Stimulated activated CD4-positive, alpha-beta T cell treated with anti-CD3 and anti-CD28 coated beads, Interleukin-15, amount 100 ng/mL, for 24 hours (primary cell): ENCODE measurements around the gene AKR1E2.
A peak's percentile ranks its signal among the peaks of the same experiment; 100 is the strongest.

ENCODE experiments used
- DNase-seq: peaks from one replicate; pipeline ENCODE4 v3.0.0-alpha.2; 2020

The AKR1E2 gene

GRCh38 chr10:4847561-4848355 lies 21.8 kb downstream of the AKR1E2 start:
- no peak for DNase-seq

GRCh38 chr10:4848356-4849041 lies 22.5 kb downstream of the AKR1E2 start:
- no peak for DNase-seq

GRCh38 chr10:4849042-4849402 lies 23.0 kb downstream of the AKR1E2 start:
- no peak for DNase-seq

- peak; percentile 92 for DNase-seq
These were observed 23.7 kb downstream of the AKR1E2 start for GRCh38 chr10:4849555-4850242.

- DNase-seq = no peak
These were observed 24.4 kb downstream of the AKR1E2 start for GRCh38 chr10:4850397-4850796.

- no peak for DNase-seq
These were observed 25.2 kb downstream of the AKR1E2 start for GRCh38 chr10:4851176-4851575.

GRCh38 chr10:4851846-4852245 lies 25.8 kb downstream of the AKR1E2 start:
- no peak for DNase-seq

GRCh38 chr10:4865945-4866661 lies 40.1 kb downstream of the AKR1E2 start:
- no peak for DNase-seq

- no peak for DNase-seq
These were observed 41.1 kb downstream of the AKR1E2 start for GRCh38 chr10:4867109-4867519.

GRCh38 chr10:4867520-4868356 lies 41.7 kb downstream of the AKR1E2 start:
- DNase-seq = no peak

GRCh38 chr10:4868357-4868657 lies 42.3 kb downstream of the AKR1E2 start:
- no peak for DNase-seq

GRCh38 chr10:4882704-4883078 lies 56.7 kb downstream of the AKR1E2 start:
- no peak for DNase-seq

GRCh38 chr10:4883079-4883739 lies 57.2 kb downstream of the AKR1E2 start:
- no peak for DNase-seq

GRCh38 chr10:4885162-4885561 lies 59.2 kb downstream of the AKR1E2 start:
- no peak for DNase-seq

- DNase-seq = no peak
These were observed 61.5 kb downstream of the AKR1E2 start for GRCh38 chr10:4887501-4887900.

- no peak for DNase-seq
These were observed 62.2 kb downstream of the AKR1E2 start for GRCh38 chr10:4888236-4888635.

GRCh38 chr10:4889959-4890358 lies 64.0 kb downstream of the AKR1E2 start:
- no peak for DNase-seq

GRCh38 chr10:4892681-4893080 lies 66.7 kb downstream of the AKR1E2 start:
- DNase-seq = no peak

- no peak for DNase-seq
These were observed 68.3 kb downstream of the AKR1E2 start for GRCh38 chr10:4894335-4894734.
